ENCODE data around the gene STEAP1B.

Gene STEAP1B

DNA sequence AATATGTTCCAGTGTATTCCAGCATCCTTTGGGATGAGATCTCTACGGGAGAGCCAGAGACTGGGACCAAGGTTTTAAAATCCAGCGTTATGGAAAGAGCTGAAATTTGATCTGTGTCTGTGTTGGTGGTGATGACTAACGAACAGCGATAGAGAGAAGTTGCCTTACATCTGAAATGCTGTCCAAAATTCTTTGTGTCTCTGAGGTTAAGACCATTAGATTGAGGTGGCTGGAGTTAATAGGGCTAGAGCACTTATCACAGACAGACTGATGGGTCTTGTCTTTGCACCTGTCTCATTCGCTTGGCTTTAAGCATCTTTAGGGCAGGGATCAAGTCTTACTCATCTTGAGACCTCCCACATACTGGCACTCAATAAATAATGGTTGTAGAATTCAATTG lies 102.0 kb downstream of the STEAP1B start:
- no peak for DNase-seq

DNA sequence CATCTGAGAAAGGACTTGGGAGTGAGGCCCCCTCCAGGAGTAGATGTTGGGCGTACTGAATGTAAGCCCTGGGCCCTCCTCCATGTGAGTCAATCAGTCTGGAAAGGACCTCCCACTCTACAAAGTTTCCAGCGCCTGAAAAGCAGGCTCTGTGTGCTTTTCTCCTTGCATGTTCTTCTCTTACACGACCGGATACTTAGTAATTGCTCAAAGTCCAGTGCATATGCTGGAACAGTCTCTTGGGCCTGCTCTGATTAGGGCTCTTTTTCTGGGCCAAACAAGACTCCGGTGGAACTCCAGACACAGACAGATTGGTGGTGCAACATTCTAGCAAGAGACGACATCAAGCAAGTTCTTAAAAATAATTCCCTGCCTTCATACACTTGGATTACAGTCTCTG lies 104.8 kb downstream of the STEAP1B start:
- no peak for DNase-seq

DNA sequence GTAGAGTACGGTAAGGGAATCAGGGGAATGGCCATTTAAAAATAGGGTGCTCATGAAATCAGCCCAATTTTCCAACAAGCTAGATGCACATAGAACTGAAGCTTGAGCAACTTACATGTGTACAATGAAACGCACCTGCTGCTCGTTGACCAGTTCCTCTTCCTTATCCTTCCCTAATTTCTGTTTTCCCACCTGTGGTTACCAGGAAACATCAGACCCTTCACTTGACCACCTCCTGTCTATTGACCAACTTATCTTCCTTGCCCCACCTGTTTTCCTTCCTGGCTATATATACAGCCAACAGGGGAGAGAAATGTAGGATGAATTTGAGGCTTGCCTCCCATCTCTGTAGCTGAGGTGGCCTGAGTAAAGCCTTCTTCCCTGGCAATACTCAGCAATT lies 105.2 kb downstream of the STEAP1B start:
- peak; percentile 24 for DNase-seq

DNA sequence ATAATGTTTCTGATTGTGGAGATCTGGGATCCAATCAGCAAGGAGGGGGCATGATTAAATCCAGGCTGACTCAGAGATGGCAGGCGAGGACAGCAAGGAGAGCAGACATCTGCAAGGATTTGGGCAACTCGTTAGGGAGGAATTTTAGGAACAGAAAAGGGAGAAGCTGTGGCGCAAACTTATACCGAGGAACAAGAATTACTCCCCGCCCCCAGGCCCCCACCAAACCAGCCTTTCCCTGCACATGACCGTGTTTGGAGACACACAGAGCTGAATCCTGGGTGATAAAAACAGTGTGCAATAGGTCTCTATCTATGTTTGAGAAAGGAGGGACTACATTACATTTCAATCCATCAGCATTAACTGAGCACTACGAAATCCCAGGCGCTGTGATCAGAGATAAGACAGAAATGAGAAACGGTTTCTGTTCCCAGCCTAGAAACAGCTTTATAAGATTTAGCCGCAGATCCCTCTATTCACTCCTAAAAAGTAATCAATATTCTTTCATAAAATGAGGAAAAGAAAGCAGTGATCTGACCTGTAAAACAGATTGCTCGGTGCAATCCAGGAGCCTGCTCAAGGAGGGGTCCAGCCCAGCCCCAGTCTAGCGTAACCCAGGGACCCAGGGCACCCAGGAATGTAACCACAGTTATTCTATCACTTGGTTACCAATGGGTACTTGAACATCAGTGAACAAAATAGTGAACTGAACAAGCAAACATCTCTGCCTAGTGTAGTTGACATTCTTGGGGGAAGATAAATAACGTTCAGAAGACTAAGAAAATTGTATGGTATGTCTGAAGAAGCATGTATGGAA lies 105.9 kb downstream of the STEAP1B start:
- no peak for DNase-seq

DNA sequence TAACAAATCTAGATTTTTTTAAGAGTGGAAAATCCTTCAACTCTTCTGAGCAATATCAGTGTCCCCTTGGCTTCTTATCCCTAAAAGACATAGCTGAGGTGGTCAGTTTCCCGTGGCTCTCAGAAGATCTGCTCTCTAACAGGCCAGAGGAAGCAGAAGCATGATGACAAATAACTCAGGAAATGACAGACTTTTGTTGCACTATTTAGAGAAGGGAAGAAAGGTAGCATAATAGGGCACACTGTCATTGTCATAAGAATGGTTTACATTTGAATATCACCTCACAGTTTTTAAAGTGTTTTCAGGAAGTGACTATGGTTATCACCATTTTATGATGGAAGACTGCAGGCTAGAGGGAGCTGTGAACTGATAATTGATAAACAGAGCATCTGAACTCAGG lies 109.5 kb downstream of the STEAP1B start:
- DNase-seq, result no peak

DNA sequence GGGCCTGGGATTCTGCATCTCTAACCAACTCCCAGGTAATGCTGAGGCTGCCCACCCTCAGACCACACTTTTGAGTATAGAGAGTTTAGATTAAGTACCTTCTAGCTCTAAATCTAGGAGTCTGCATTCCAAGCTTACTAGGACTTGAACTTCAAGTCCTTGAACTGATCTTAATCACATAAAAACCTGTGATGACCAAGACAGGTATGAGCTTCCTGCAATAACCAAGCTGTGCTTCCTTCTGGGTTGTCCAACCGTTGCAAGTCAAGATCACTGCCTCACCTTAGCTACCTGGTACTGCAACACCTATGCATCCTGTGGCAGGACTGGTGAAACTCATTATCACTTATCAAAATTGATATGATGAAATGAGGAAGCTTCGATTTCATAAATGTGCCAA lies 110.1 kb downstream of the STEAP1B start:
- no peak for DNase-seq

DNA sequence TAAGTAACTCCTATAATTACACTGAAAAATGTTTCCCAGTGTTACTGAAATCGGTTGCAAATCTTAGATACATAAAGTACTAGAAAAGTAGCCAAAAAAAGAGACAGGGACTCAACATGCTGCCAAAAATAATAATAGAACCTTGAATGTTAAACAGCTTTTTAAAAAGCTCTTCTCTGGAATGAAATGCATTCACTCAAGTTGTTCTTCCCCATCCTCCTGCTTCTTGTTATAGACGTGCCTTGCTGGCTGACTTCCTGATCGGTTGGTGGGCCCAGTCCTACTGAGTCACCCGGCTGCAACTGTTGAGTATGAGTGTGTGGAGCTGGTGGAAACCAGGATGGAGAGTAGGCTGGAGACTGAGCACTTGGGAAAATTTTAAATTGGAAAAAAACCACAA lies 112.4 kb downstream of the STEAP1B start:
- no peak for DNase-seq

DNA sequence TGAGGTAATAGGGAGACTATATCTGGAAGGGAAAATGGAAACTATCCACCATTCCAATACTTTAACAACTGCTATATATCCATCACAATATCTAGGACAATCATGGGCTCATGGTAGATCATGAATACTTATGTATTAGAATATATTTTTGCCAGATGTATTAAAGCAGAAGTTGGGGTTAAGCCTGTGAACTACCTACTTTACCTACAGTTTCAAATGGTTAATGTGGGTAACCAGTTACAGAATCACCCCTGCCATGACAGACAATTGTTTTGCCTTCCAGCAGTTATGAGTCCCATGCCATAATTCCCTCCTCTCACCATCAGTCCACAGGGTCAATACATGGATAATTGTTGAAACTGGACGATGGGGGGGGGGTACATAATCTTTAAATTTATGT lies 113.1 kb downstream of the STEAP1B start:
- DNase-seq, result no peak

DNA sequence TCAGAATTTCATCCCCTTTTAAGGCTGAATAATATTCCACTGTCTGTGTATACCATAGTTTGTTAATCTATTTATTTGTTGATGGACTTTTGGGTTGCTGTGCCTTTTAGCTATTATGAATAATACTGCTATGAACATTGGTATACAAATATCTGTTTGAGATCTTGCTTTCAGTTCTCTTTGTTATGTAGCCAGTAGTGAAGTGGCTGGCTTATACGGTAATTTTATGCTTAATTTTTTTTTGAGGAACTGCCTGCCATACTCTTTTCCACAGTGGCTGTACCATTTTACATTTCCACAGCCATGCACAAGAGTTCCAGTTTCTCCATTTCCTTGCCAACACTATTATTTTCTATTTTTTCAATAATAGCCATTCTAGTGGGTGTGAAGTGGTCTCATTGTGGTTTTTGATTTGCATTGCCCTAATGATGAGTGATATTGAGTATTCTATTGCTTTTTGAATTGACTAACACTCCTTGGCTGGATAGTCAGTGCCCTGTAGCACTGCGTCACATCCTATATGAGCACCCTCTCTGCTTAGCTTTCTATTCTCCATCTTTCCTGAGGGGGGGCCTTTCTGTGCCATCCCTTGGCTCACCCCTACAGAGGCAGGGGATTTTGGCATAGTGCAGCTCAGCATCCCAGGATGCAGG lies 113.7 kb downstream of the STEAP1B start:
- no peak for DNase-seq

DNA sequence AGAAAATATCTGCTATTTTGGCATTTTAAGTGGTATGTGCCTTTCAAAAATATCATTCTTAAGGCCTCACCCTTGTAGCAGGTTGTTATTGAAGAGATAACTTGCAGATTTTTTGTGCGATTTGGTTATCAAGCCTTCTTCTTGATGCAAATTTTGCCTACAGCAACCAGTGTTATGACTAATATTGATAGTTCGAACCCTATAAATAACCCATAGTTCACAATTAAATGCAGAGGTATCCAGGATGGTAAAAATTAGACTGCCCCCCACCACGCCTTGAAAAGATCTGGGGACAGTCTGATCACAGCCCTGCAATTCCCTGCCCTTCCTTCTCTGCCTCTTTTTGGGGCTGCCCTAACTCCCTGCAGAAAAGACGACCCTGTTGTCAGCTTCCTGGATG lies 114.7 kb downstream of the STEAP1B start:
- DNase-seq, result no peak

DNA sequence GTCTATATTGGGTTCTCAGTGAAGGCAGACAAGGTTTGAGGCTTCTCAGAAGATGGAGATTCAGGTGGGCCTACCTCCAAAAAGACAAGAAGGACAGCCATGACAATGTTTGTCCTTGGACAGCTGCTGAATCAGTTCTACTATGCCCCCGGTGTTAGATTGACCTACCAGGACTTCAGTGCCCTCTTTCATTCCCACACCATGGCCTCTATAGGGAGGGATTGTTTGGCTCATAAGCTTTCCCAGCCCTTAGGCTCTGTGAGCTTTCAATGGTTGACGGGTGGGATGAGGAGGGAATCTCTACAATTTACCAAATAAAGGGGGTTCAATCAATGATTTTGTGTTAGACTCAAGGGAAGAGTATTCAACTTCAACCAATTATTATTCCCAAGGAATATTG lies 119.7 kb downstream of the STEAP1B start:
- no peak for DNase-seq

DNA sequence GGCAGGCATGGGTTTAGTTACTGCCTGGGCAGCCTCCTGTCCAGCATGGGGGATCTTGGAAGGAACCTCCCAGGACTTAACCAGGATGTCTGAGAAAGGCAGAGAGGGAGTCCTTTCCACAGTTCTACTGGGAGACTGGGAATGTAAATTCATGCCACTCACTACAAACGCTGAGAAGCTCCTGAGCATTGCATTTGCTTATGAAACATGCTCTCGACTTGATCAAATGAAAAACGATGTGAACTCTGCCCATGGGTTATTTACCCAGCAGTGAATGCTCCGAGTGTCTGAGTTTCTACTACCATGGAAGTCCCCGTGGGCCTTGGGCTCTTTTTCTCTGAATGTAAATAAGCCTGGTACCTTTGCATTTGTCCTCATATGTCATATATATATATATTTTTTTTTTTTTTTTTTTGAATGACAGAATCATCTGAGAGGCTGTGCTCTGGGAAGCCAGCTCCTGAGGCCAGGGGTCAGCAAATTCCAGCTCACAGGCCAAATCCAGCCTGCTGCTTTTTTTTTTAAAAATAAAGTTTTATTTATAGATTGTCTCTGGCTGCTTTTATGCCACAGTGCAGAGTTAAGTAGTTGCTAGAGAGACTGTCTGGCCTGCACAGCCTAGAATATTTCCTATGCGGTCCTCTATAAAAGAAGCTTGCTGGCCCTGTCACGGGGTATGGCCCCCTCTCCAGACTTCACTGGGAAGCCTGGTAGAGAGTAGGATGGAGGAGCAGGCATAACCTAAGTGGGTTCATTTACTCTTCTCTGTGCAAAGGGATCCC lies 121.6 kb downstream of the STEAP1B start:
- DNase-seq, result peak; percentile 21

DNA sequence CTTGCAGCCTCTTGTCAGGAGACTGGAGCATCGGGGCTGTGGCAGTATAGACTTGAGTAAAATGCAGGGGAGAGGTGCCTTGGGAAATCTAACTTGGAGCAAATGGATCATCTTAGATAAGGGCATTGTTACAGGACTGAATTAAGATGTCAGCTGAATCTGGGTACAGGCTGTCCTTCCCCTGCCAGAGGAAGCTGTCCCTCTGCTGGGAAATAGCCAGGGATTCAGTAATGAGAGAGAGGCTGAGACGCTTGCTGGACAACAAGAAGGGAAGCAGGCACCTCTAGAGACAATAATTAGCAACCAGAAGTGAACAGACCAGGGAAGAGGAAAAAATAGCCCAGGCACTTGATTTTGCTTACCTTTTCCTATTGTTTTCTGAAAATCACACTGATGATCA lies 122.3 kb downstream of the STEAP1B start:
- DNase-seq, result no peak

DNA sequence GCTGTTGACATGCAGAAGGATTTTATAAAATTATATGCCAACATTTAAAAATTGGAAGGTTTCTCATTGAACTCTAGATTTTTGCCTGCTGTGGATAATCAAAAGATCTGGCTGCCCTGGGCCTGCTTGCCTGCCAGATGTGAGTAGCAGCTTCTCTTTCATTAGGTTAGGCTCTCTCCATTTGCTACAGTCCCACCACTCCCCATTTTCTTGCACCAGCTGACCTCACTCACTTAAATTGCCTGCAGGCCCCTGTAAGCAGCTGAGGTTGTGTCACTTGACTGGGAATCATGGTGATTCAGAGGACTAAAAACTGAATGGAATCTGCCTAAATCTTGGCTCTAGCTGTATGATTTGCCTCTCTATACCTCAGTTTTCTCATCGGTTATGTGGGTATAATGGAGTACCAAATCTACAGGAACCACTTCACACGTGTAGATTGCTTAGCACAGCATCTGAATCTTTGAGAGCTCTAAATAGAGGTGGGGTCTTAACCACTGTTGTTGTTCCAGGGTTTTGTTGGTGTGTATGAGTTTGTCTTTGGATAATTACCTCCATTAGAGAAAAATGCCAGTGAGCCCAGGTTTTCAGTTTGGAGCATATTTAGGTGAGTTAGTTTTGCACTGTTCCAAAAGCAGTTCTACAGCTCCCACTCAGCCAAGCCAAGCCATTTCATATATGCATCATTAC lies 124.5 kb downstream of the STEAP1B start:
- no peak for DNase-seq

DNA sequence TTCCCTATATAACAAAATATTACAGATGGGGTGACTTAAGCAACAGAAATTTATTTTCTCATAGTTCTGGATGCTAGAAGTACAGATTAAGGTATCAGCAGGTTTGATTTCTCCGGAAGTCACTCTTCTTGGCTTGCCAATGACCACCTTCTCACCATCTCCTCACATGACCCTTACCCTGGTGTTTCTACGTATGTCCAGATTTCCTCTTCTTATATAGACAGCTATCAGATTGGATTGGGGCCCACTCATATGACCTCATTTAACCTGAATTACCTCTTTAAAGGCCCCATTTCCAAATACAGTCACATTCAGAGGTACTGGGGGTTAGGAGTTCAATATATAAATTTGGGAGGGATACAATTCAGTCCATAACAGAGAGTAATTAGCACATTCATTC lies 126.1 kb downstream of the STEAP1B start:
- DNase-seq, result no peak

DNA sequence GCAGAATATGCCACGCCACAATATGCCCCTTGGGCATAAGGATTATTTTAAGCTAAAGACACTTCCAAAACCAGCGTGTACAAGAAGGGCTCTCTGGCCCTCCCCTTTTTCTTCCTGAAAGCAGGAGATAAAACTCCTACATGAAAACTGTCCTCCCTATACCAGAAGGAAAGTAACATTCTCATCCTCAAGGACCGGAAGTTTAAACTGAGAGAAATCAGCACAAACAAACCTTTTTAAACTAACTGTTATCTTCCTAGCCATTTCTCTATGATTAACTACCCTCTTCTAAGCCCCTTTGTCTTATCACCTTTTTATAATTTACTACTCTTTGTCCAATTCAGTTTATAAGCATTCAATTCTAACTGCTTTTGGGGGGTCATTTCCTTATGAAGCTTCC lies 126.6 kb downstream of the STEAP1B start:
- DNase-seq, result no peak

DNA sequence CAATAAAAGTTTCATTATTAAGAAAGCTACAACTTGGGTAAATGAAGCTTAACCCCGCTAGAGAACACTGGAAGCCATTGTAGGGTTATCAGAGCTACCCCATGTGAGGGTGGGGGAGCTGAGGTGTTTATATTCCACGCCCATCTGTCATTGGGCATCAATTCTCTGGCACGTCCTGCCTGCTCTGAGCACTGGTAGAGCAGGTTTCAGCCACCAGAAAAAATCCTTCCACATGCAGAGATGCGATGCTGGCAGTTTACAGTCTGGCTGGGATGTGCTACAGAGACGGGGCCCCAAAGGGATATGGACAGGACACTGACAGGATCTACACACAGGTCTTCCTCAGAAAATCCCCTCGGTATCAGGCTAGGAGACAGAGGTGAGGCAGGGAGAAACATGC lies 127.1 kb downstream of the STEAP1B start:
- no peak for DNase-seq

DNA sequence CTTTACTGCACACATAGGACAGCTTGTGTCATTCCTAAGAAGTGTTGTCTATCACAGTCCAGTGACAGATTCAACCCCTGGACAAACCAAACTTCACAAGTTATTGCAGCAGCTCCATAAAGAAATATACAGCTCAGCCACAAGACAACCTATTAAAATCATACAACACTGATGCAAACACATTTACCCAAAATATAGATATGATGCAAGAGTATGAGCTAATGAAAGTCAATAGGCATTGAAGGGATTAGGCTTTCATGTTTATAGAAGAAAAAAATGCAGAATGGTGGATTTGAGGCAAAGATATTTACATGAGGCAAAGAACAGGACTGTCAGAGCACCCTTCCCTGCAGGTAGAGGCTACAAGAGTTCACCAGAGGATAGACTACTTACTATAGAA lies 128.1 kb downstream of the STEAP1B start:
- no peak for DNase-seq

Data from NCI-H345 (cell line).